HG03103 (cell line): ENCODE data around the gene SRRD.
"Not testable (repeated sequence)": the region's sequence is repeated elsewhere in the genome, so short reads cannot be mapped to it uniquely, and the experiment has no call there.

Experiments used
- ATAC-seq: cut with Tn5 transposase; IDR thresholded peaks from one replicate; pipeline ENCODE4 v1.9.1; 2021; ENCODE audit warnings: low read depth; ENCODE audit not compliant: unreplicated experiment

SRRD gene

DNA sequence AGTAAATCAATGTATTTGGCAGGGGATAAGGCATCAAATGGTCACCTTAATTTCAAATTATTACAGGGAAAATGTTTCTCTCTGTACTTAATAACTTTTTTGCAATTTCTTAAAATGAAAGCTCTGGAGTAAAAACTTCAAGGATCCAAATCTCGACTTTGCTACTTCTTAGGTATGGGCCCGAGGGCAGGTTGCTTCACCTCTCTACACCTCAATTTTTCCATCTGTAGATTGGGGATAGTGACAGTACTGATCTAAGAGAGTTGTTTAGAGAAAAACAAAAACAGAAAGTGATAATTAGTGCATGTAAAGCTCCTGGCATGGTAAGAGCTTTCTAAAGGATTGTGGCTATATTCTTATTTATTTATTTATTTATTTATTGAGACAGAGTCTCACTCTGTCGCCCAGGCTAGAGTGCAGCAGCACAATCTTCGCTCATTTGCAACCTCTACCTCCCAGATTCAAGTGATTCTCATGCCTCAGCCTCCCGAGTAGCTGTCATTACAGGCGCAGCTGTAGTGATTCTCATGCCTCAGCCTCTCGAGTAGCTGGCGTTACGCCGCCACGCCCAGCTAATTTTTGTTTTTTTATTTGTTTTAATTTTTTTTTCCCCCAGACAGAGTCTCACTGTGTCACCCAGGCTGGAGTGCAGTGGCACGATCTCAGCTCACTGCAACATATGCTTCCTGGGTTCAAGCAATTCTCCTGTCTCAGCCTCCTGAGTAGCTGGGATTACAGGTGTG is 30.9 kb downstream of the SRRD start:
- no peak for ATAC-seq

- ATAC-seq, result no peak
Measured at GRCh38 chr22:26515931-26516330, 32.3 kb downstream of the SRRD start.

DNA sequence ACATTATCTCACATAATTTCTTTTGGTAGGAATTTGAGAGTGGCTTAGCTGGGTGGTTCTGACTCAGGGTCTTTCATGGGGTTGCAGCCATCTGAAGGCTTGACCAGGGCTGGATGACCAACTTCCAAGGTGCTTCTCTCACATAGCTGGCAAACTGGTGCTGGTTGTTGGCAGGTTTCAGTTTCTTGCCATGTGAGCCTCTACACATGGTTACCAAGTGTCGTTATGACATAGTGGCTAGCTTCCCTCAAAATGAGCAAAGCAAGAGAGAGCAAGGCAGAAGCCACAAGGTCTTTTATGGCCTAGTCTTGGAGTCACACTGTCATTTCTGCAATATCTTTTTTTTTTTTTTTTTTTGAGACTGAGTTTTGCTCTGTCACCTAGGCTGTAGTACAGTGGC is 32.8 kb downstream of the SRRD start:
- ATAC-seq, result no peak

DNA sequence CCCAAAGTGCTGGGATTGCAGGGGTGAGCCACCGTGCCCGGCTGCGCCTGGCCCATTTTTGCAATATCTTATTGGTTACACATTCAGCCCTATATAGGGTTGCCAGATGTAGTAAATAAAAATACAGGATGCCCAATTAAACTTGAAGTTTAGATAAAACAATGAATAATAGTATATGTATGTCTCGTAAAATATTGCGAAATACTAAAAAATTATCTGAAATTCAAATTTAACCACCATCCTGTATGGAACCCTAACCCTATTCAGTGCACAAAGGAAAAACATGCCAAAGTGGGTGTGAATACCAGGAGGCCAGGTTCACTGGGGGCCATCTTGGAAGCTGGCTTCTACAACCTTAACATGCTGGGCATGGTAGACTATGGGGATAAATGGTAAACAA is 33.8 kb downstream of the SRRD start:
- no peak for ATAC-seq

GRCh38 chr22:26522012-26522411 is 38.3 kb downstream of the SRRD start:
- ATAC-seq, result no peak

- ATAC-seq, result no peak
Measured at GRCh38 chr22:26522592-26522991, 38.9 kb downstream of the SRRD start.

DNA sequence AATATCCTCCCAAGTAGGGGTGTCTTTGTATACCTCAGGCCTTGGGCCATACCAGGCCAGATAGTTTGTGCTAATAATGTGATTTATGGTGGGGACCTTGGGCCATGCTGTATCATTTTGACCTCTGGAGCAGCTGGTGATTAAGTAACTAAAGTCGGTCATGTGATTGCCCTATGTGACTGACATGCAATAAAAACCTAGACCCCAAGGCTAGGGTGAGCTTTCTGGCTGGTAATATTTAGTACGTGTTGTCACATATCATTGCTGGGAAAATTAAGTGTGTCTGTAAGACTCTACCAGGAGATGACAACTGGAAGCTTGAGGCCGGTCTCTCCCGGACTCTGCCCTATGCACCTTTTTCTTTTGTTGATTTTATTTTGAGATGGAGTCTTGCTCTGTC is 41.2 kb downstream of the SRRD start:
- no peak for ATAC-seq

DNA sequence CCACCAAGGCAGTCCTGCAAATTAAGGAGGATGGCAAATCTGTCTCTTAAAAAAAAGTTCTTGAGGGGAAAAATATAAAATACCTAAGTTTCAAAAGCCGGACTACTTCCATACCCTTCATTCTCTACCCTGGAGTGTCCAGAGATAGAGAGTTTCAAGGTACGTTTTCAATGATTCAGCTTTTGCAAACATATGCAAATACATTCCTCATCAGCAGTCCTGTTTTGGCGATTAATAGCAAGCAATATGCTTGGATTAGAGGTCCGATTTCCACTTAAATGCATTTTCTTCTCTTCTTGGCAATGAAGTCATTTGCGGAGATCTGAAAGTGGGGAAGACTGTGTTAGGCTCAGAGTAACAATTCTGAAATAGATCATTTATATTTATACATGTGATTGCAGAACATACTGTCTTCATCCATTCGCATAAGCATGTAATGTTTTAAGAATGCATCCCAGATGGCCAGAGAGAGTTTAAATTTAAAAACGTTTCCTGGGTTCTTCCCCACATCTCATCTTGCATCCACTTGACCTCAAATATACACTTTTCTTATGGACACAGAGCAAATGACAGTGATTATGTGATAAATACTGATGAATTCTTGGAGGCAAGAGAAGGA is 42.4 kb downstream of the SRRD start:
- no peak for ATAC-seq

- no peak for ATAC-seq
Measured at GRCh38 chr22:26527167-26527566, 43.5 kb downstream of the SRRD start.

- ATAC-seq, result no peak
Measured at GRCh38 chr22:26527574-26528465, 44.1 kb downstream of the SRRD start.

- not testable (repeated sequence) for ATAC-seq
Measured at GRCh38 chr22:26528518-26528917, 44.8 kb downstream of the SRRD start.

DNA sequence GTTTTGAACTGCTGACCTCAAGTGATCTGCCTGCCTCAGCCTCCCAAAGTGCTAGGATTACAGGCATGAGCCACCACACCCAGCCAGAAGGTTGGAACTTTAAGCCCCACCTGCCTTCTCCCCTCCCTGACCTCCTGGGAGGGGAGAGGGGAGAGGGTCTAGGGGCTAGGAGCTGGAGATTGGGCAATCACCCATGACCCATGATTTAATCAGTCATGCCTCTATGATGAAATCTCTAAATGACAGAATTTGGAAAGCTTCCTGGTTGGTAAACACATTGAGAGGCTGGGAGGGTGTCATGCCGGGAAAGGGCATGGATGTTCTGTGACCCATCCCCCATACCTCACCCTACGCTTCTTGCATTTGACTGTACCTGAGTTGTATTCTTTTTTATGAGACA is 45.7 kb downstream of the SRRD start:
- no peak for ATAC-seq

- ATAC-seq, result no peak
Measured at GRCh38 chr22:26534171-26534855, 50.6 kb downstream of the SRRD start.

DNA sequence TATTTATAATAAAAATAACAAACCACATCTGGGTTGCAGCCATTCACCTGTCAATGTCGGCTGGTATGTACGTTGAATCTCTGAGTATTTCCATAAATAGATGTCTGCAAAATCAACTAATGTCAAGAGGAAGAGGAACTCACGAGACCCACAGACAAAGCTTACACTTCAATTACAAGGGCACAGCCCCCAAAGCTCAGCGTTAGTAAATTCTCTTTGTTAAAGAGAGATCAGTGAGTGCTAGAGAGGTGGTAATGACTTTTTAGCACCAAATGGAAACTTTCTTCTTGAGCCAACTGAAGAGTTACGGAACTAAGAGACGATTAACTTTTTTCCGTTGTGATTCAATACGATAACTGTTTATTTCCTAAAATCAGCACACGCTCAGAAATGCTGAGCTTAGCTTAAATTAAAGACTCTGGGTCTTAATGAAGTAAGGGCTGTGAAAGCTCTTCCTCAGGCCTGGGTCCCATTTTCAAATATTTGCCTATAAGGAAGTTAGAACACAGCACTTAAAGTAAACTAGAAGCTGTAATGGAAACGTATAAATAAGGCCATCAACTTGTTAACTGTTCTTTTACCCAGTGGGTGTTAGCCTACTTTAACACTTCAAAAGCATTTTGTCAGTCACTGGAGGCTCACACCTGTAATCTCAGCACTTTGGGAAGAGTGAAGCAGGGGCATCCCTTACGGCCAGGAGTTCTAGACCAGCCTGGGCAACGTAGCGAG is 51.4 kb downstream of the SRRD start:
- no peak for ATAC-seq

DNA sequence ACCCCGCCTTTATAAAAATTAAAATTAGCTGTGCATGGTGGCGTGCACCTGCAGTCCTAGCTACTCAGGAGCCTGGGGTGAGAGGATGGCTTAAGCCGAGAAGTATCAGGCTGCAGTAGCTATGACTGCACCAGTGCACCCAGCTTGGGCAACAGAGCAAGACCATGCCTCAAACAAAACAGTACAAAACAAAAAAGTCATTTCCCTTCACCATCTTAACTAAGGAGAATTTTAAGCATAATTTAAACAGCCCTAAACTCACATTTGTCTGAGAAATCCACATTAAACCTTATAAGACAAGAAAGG is 51.9 kb downstream of the SRRD start:
- ATAC-seq, result no peak

DNA sequence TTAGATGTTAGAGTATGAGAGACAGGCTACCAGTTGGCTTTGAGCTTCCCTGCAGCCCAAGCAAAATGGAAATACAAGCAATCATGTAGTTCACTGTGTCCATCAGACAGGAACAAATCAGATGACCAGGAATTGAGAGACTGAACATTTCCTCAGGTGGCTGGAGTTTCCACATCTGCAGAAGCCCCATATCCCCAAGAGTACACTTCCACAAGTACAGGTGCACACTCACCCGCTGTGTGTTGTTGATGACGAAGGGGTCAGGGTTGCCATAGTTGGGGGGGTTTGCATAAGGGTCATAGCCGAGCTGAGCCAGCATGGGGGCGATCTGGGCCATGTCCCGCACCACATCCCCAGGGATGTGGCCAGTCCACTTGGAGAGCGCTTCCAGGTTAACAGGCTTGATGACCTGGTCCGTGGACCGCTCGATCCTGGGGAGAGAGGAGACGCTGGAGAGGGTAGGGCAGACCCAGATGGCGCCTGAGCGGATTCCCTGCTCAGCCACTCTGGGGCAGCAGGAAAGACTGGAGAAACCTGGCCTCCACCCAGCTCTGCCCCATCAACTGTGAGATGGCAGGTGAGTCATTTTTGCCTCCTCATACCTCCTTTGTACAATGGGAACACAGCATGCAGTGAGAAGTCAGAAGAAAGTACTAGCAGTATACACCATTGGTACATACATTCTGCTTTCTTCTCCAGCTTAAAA is 52.5 kb downstream of the SRRD start:
- ATAC-seq, result no peak

DNA sequence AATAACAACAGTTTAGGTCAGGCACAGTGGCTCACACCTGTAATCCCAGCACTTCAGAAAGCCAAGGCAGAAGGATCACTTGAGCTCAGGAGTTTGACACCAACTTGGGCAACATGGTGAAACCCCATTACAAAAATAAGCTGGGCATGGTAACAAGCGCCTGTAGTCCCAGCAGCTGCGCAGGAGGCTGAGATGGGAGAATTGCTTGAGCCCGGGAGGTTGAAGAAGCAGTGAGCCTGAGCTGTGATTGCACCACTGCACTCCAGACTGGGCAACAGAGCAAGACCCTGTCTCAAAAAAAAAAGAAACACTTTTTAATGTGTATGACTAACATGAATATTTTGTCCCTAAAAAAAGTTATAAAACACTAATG is 53.1 kb downstream of the SRRD start:
- ATAC-seq, result no peak

- ATAC-seq, result no peak
Measured at GRCh38 chr22:26540119-26540518, 56.4 kb downstream of the SRRD start.

DNA sequence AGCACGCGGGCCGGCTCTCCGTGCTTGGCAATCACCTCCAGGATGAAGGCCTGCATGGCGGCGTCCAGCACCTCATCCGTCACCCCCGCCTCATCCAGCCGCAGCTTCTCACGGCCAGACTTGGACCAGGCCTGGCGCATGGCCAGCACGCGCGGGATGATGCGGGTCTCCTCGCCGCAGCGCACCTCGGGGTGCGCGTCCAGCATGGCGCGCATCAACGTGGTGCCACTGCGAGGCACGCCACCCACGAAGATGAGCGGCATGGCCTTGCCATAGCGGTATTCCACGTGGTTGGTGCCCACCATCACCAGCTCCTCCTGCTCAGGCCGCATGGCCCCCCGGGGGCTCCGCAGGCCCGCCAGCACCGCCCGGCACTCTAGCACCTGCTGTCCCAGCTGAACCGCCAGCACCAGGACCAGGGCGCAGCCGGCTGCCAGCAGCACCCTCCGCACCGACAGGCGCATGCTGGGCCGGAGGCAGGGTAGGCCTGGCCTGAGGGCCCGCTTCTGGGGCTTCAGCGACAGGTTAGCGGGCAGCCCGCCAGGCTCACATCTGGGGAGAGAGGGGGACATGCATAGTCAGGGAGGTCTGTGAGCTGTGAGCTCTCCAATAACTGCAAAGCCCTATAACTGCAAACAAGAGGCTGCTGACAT is 57.6 kb downstream of the SRRD start:
- ATAC-seq, result no peak
